AG04450 (cell line): ENCODE data around the gene RPLP2. TPM values are rescaled to one million over a fixed set of nuclear protein-coding genes. Genes with fewer than 3 reads are reported as not detected.

Source experiments
- CTCF ChIA-PET: fragments of 300-600, 350-600 bp; formaldehyde crosslinking; extraction: SDS; loops from one replicate; lab custom pipeline; 2022; ENCODE audit warnings: antibody characterized with exemption, inconsistent platforms; lab: Charles Lee
- POLR2A ChIA-PET: fragments of 350-600 bp; formaldehyde crosslinking; extraction: SDS; loops from one replicate; lab custom pipeline; 2021; ENCODE audit warnings: antibody characterized with exemption, inconsistent platforms; lab: Yijun Ruan, JAX
- DNase-seq: peaks from one replicate; pipeline ENCODE4 v3.0.0-alpha.2; 2011; ENCODE audit warnings: low read depth, low spot score
- H3K27ac ChIP-seq: one replicate; pipeline ENCODE4 v1.5.1; 2012; ENCODE audit warnings: low read depth, low read length, control low read depth
- H3K27me3 ChIP-seq: one replicate; pipeline ENCODE4 v1.6.0; 2012; ENCODE audit warnings: low read length; ENCODE audit not compliant: control insufficient read depth, insufficient read depth
- H3K4me3 ChIP-seq: 2 replicates; pipeline ENCODE4 v1.5.1; 2011; ENCODE audit warnings: mild to moderate bottlenecking, low read depth, low read length, control low read depth
- H3K9me3 ChIP-seq: 2 replicates; pipeline ENCODE4 v1.5.1; 2012; ENCODE audit warnings: low read length; ENCODE audit not compliant: control insufficient read depth, insufficient read depth
- polyA plus RNA-seq: library from polyadenylated mRNA; depleted of rRNA; stranded (reverse); fragments of >200 nt; gene quantifications from 2 replicates; pipeline ENCODE4 v1.2.3, GENCODE V29; 2011
- TF ChIP-seq, protein P1 (sequence below): IDR thresholded peaks from 2 replicates; pipeline ENCODE4 v1.5.1; 2011; ENCODE audit warnings: low read depth, low read length, control low read depth, inconsistent platforms

Gene RPLP2
- polyA plus RNA-seq, 1 experiment, result 1,115 TPM

DNA sequence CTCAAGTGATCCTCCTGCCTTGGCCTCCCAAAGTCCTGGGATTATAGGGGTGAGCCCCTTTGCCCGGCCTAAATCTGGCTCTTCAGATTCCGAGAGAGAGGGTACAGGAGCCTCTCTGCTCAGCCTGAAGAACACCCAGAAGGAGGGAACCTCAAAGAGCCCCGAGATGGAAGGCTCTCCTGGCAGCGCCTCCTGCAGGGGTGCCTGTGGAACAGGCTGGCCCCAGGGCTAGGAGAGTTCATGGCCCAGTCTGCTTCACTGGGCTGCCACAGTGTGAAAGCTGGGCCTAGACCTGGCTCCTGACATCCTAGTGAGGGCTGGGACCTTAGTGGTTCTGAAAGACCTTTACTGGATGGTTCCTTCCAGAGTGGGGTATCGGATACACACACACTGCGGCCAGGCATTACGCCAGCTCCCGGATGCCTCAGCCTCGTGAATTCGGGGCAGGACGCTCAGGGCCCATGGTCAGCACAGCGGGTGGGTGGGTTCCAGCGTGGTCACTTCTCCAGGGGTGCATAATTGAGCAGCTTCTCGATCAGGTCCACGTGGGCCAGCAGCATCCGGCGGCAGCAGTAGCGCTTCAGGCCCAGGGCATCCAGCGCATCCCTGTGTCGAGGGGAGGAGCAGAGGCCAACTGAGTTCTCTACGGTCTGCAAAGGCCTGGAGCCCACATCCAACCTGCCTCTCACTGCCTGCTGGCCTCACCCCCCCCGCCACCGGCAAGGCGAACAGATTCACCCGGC lies 30.3 kb downstream of the RPLP2 start:
- H3K4me3 ChIP-seq, result peak overlapping the region; percentile 71
- no peak for DNase-seq
- TF ChIP-seq, protein P1, sequence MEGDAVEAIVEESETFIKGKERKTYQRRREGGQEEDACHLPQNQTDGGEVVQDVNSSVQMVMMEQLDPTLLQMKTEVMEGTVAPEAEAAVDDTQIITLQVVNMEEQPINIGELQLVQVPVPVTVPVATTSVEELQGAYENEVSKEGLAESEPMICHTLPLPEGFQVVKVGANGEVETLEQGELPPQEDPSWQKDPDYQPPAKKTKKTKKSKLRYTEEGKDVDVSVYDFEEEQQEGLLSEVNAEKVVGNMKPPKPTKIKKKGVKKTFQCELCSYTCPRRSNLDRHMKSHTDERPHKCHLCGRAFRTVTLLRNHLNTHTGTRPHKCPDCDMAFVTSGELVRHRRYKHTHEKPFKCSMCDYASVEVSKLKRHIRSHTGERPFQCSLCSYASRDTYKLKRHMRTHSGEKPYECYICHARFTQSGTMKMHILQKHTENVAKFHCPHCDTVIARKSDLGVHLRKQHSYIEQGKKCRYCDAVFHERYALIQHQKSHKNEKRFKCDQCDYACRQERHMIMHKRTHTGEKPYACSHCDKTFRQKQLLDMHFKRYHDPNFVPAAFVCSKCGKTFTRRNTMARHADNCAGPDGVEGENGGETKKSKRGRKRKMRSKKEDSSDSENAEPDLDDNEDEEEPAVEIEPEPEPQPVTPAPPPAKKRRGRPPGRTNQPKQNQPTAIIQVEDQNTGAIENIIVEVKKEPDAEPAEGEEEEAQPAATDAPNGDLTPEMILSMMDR, result peak; percentile 24
- H3K9me3 ChIP-seq, result no peaks in the 10 kb centered on the region; the same call in 1 of the 2 replicates
- H3K27ac ChIP-seq, result no peak overlapping the region
- H3K27me3 ChIP-seq, result no peaks in the 10 kb centered on the region
- ChIA-PET CTCF (interaction anchor here (0.6 kb wide), 1 partner anchor 26 kb away, joined by 3 read pairs; no protein-coding TSS in a partner anchor), POLR2A (interaction anchor here (1.3 kb wide), 1 partner anchor 21 kb away, joined by 6 read pairs; the partner anchor contains the start of gene PNPLA2)

DNA sequence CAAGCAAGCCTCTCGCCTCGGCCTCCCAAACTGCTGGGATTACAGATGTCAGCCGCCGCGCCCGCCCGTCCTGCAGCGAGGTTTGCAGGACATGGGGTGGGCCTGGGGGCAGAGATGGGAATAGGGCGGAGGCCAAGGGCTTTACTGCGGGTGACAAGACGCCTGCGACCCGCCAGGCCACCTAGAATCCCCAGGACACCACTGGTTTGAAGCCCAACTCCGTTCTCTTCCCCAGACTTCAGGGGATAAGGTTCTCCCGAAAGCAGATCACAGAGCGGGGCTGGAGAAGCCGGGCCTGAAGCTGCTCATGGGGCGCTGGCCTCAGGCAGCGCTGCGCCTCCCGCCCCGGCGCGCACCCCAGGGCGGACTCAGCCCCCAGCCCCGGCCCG lies 32.2 kb downstream of the RPLP2 start:
- DNase-seq, result no peak
- Histone ChIP-seq H3K9me3 (no peaks in the 10 kb centered on the region; the same call in 1 of the 2 replicates), H3K27ac (peak overlapping the region; percentile 3), H3K4me3 (peak overlapping the region; percentile 71), H3K27me3 (no peaks in the 10 kb centered on the region)
- ChIA-PET CTCF (no interaction called here), POLR2A (interaction anchor here (3.1 kb wide), 1 partner anchor 9 kb away, joined by 66 read pairs; the partner anchor contains the start of gene CD151)
- TF ChIP-seq, protein P1, result no peak

DNA sequence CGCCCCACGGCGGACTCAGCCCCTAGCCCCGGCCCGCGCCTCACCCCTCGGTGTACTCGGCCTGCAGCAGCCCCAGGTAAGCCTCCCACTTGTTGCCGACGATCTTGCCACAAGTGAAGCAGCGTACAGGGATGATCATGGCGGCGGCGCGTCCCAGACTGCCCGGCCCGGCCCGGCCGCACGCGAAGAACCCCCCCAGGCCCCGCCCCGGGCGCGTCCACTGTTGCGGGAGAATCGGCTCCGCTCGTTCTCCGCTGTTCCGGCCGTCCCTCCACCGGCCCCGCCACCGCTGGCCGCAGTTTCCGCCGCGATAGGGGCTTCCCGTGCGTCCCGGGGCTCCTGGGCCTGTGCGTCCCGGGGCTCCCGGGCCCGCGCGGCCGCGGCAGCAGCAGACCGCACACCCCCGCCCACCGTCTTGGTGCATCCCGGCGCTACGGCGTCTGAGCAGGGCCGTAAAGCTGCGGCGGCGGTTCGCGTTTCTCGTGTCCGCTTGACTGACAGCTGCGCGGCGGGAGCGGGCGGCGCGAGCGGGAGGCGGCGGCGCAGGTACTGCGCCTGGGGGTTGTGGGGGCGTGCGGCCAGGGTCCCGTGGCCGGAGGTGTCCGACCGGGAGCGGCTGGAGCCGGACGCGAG lies 32.7 kb downstream of the RPLP2 start, which contains the start of the genes POLR2L and TSPAN4:
Gene POLR2L (minus strand): TSS at position 160 of the 633 bp plus-strand sequence. CDS start 21 bp downstream, at position 139.
Gene TSPAN4 (plus strand): TSS at position 483 of the 633 bp plus-strand sequence. CDS start 7,453 bp downstream, outside the sequence.
- POLR2A ChIA-PET, result interaction anchor here (0.8 to 3.1 kb wide), 7 partner anchors 9 to 799 kb away, joined by 3 to 66 read pairs (median 6); partner anchors contain the start of genes CD151, PNPLA2 and RPLP2
- CTCF ChIA-PET, result no interaction called here
- no peaks in the 10 kb centered on the region for H3K27me3 ChIP-seq
- TF ChIP-seq, protein P1, result no peak
- H3K27ac ChIP-seq, result peak within 1 kb of the TSS; percentile 97
- H3K4me3 ChIP-seq, result peak within 1 kb of the TSS; percentile 71
- peak; percentile 68 for DNase-seq
- no peaks in the 10 kb centered on the region; the same call in 1 of the 2 replicates for H3K9me3 ChIP-seq

DNA sequence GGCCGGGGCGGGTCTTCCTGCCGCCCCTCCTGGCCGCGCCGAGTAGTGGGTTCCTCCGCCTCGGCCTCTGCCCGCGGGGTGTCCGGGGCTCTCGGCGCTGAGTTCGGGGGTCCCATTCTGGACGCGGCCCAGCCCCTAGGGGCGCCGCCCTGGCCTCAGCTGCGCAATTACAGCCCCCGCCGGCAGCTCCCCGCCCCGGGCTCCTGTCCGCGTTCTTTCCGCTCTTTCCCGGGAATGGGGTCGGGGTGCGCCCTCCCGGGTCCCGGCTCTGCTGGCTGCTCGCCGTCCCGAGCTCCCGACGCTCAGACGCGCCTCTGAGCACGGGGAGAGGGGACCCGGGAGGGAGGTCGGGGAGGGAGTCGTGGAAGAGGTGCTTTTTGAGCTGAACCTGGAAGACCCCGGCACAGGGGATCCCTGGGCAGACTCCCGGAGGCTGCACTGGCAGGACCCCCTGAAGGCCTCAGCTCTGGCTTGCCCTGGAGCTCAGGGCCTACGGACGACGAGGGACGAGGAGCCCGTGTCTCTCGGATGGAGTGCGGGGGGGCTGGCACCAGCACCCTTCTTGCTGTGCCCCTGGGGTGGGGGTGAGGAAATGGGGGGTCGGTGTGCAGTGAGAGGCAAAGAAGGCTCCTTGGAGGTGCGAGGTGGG lies 33.4 kb downstream of the RPLP2 start:
- TF ChIP-seq, protein P1, result peak; percentile 4; the same call in 1 of the 2 replicates
- no peaks in the 10 kb centered on the region for H3K27me3 ChIP-seq
- CTCF ChIA-PET, result no interaction called here
- POLR2A ChIA-PET, result interaction anchor here (0.8 to 3.1 kb wide), 9 partner anchors 10 to 798 kb away, joined by 3 to 66 read pairs (median 6); partner anchors contain the start of genes CD151, PNPLA2 and RPLP2
- no peak for DNase-seq
- no peaks in the 10 kb centered on the region; the same call in 1 of the 2 replicates for H3K9me3 ChIP-seq
- peak overlapping the region; percentile 97 for H3K27ac ChIP-seq
- H3K4me3 ChIP-seq, result peak overlapping the region; percentile 71
